ENCODE measurements around the gene ULBP2.
"Not testable (repeated sequence)": the region's sequence is repeated elsewhere in the genome, so short reads cannot be mapped to it uniquely, and the experiment has no call there.

GRCh38 chr6:149912680-149913079, 29.1 kb upstream of the ULBP2 start:
- not testable (repeated sequence) for TF ChIP-seq CTCF, POLR2AphosphoS5, POLR2A (IDR thresholded peaks at IDR 0.05)
